Adipose tissue (tissue), 3 donors: Measurements from ENCODE around the gene CMTM4. TPM values are rescaled to one million over a fixed set of nuclear protein-coding genes. Genes with fewer than 3 reads are reported as not detected.
"Not testable (repeated sequence)": the region's sequence is repeated elsewhere in the genome, so short reads cannot be mapped to it uniquely, and the experiment has no call there.

ENCODE experiments used
- H3K27ac ChIP-seq: one replicate; pipeline ENCODE4 v1.5.1; 2013; ENCODE audit warnings: low read depth, low read length
- WGBS, 3 donors: extraction: QIAGEN DNeasy Blood & Tissue Kit; methylation state at CpG; one replicate each; pipeline ENCODE4 v1.1.7; 2013; 5-methylcytosine and 5-hydroxymethylcytosine counted together
- polyA plus RNA-seq, 3 donors: library from polyadenylated mRNA; stranded (reverse); fragments of 200-250 nt; gene quantifications; one replicate each; pipeline ENCODE4 v1.2.3, GENCODE V29; 2013
- donor health status: healthy with polysubstance abuse.
- donor health status: Bipolar disorder and iron deficiency.
- donor health status: healthy.

The CMTM4 gene
- polyA plus RNA-seq, 3 donors = 4.6 to 16.2 (median 9.4) TPM

DNA sequence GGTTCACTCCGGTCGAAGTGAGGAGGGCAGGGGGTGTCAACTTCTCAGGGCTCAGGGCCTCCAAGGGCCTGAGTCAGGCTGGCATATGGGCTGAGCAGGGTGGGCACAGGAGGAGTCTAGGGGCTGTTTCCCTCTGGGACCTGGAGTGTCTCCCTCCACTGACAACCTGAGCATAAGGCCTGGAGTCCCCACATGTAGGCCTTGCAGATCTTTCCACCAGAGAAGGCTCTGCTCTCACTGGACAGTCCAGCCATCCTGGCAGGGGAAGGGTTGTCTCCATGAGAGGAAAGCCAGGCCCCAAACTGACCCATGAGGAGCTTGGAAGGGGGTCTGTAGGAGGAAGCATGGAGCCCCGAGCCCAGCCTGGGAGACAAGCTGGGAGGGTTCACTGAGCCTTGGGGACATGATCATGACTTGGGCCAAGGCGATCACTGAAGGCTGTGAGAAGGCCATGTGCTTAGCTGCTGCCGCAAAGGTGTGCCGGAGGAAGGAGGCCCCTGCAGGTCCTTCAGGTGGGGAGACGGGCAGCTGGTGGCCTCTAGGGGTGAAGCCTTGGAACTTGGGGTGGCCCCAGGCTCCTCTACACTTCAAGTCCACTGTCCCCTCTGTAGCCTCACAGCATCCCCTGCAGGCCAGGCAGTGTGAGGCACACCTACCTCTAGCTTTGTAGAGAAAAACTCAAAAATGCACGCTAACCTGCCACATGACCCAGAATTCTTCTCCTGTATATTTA, 107.4 kb downstream of the CMTM4 start:
- WGBS, 3 donors = 82 to 90% (median 85%) methylated on average over 8 of the region's 8 CpGs

GRCh38 chr16:66587881-66588600, 108.5 kb downstream of the CMTM4 start:
- H3K27ac ChIP-seq = no peak overlapping the region

More for the DNA sequence above, 107.4 kb downstream of the CMTM4 start:
- no peak overlapping the region for H3K27ac ChIP-seq

DNA sequence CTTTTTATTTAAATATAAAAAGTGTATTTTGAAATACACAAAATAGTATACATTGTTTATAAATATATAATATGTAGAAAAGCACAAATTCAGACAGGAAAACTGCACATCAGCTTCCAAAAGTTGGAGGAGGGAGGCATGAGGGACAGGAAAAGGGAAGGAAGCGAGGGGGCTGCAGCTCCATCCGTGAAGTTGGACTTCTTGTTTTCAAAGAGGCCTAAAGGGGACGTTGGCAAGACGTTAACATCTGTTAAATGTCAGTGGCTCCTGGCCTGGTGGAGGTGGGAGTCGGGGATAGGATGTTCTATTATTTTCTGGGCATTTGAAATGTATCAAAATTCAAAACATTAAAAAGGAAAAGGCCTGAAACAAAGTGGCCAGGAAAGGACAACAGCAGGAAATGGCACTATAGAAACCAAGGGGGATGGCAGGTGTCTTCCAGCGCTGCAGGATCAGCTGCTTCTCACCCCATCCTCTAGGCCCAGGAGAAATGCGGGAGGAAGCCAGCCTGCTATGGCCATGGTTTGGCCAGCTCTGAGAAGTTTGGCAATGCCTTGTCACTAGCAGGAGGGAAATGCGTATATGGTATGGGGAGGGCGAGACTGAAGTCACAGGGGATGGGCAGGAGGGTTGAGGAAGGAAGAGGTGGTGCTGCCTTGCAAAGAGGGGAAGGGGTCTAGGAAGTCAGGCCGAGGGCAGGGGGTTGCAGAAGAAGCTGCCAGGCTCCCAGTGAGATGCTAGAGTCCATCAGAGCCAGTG, 110.9 kb downstream of the CMTM4 start:
- WGBS, 3 donors = 36 to 75% (median 47%) methylated on average over 10 of the region's 10 CpGs
- no peak overlapping the region for H3K27ac ChIP-seq

More at GRCh38 chr16:66587881-66588600, 108.5 kb downstream of the CMTM4 start:
- 48 to 81% (median 48%) methylated on average over 7 of the region's 7 CpGs for WGBS, 3 donors

DNA sequence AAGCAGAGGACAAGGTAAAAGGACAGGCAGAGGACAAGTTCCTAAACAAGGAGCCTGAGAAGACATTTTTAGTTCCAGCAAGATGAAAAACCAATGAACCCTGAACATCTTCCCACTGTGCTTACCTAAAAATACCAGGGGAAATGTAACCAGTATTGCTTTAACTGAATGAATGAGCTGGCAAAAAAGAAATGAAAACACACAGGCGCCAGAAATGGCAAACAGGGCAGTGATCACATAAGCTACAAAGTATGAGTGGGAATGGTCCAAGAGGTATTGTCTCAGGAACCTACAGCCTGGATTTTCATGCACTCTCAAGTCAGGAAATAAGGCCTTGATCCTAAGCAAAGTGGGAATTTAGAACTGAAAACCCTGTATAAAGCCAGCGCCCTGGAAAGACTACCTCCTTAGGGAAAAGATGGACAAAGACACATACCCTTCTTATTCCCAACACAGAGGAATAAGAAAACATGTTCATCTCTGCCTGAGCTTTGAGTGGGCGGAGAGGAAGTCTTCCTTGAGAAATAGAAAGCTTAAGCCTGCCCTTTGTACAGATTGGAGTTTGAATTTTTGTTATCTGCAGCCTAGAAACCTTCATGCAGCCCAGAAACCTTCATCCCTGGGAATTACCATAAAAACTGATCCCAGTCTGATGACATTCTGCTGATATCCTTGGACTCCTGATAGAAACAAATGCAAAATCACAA, 115.1 kb downstream of the CMTM4 start:
- WGBS, 3 donors = 69 to 78% (median 73%) methylated on average over 3 of the region's 3 CpGs
- no peak overlapping the region for H3K27ac ChIP-seq

GRCh38 chr16:66580605-66581209, 115.8 kb downstream of the CMTM4 start:
- no peak overlapping the region for H3K27ac ChIP-seq
- WGBS, 3 donors = 75 to 84% (median 78%) methylated on average over 4 of the region's 4 CpGs

GRCh38 chr16:66578651-66579531, 117.7 kb downstream of the CMTM4 start, which contains the start of gene CMTM2:
CMTM2 (plus strand) TSS chr16:66579463; CDS start chr16:66579608, 145 bp downstream.
- 16 to 22% (median 21%) methylated on average over 76 to 77 of the region's 77 CpGs for WGBS, 3 donors

GRCh38 chr16:66576296-66576695, 120.2 kb downstream of the CMTM4 start:
- WGBS, 3 donors = 74 to 85% (median 77%) methylated on average over 5 of the region's 5 CpGs
- no peak overlapping the region for H3K27ac ChIP-seq

More at GRCh38 chr16:66578651-66579531, 117.7 kb downstream of the CMTM4 start, which contains the start of gene CMTM2:
- H3K27ac ChIP-seq = no peak within 1 kb of the TSS

DNA sequence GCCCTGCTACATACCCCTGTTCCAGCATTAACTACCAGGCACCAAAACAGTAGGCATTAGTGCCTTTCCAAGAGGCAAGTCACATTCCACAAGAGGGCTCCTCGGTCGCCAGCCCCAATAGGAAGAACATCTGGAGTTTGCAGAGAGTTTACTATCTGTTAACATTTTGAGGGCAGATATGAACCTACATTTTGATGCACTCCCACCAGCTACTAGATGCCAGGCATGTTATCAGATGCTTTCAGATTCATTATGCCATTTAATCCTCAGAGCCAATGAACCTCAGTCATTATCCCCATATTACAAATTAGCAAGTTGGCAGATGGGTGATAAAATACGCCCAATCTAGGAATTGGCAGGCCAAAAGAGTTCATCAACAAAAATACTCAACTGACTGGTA, 121.5 kb downstream of the CMTM4 start:
- WGBS, 3 donors = 94 to 96% (median 96%) methylated on average over 3 of the region's 3 CpGs

GRCh38 chr16:66574531-66574930, 122.0 kb downstream of the CMTM4 start:
- WGBS, 3 donors = 89 to 97% (median 92%) methylated on average over 3 of the region's 3 CpGs

More for the DNA sequence above, 121.5 kb downstream of the CMTM4 start:
- no peak overlapping the region for H3K27ac ChIP-seq

GRCh38 chr16:66574081-66574480, 122.5 kb downstream of the CMTM4 start:
- no peak overlapping the region for H3K27ac ChIP-seq
- WGBS, 3 donors = 77 to 94% (median 94%) methylated on average over 1 of the region's 1 CpG

More at GRCh38 chr16:66574531-66574930, 122.0 kb downstream of the CMTM4 start:
- no peak overlapping the region for H3K27ac ChIP-seq

DNA sequence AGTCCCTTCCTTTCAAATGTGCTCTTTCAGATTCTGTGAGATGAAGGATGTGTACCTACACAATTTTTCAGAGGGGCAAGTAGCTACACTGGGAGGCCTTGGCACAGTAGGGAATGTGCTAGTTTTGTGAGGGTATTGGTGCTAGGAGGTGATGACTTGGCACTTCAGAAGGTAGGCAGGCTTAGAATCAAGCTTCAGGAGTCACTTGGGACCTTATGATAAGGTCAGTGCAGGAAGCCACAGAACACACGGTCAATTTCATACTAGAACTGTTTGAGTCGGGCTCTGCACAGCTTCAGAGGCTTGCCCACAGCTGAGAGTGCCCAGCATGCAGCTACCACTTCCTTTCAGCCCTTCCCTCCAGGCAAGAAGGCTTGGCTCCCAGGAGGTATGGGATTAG, 124.2 kb downstream of the CMTM4 start:
- 36 to 80% (median 52%) methylated on average over 2 of the region's 2 CpGs for WGBS, 3 donors
- H3K27ac ChIP-seq = no peak overlapping the region

DNA sequence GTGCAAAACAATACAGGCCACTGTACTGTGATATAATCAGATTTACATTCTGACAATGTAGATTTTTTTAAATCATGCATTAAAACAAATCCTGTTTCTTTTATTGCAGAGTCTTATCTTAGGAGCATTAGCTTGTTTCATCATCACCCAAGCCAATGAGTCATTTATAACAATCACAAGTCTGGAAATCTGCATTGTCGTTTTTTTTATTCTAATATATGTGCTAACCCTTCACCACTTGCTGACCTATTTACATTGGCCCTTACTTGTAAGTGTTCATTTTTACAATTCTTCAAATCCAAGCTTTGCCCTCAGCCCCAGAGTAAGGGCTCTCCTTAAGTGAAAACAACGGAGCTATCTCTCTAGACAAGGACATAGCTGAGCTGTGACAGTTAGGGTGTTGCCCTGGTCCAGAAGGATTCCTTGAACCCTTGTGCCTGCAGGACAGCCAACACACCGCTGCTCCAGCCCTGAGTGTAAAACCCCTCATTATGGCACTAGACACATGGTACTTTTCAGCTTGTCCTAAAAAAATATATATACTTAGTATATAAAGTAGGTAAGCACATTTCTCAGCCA, 126.6 kb downstream of the CMTM4 start:
- WGBS, 3 donors = 55 to 69% (median 63%) methylated on average over 3 of the region's 3 CpGs

GRCh38 chr16:66569131-66569530, 127.4 kb downstream of the CMTM4 start:
- no peak overlapping the region for H3K27ac ChIP-seq
- 97 to 100% (median 99%) methylated on average over 1 of the region's 1 CpG for WGBS, 3 donors

More for the DNA sequence above, 126.6 kb downstream of the CMTM4 start:
- no peak overlapping the region for H3K27ac ChIP-seq

GRCh38 chr16:66568355-66568754, 128.2 kb downstream of the CMTM4 start:
- WGBS, 3 donors = 92 to 100% (median 95%) methylated on average over 2 of the region's 2 CpGs
- H3K27ac ChIP-seq = no peak overlapping the region

DNA sequence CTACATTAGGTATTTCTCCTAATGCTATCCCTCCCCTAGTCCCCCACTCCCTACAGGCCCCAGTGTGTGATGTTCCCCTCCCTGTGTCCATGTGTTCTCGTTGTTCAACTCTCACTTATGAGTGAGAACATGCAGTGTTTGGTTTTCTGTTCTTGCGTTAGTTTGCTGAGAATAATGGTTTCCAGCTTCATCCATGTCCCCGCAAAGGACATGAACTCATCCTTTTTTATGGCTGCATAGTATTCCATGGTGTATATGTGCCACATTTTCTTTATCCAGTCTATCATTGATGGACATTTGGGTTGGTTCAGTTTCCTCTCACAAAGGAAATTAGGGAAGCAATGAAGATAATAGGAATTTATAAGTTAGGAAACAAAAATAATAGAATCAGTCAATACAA, 129.3 kb downstream of the CMTM4 start:
- 94 to 98% (median 97%) methylated on average over 3 of the region's 3 CpGs for WGBS, 3 donors
- H3K27ac ChIP-seq = not testable (repeated sequence)

DNA sequence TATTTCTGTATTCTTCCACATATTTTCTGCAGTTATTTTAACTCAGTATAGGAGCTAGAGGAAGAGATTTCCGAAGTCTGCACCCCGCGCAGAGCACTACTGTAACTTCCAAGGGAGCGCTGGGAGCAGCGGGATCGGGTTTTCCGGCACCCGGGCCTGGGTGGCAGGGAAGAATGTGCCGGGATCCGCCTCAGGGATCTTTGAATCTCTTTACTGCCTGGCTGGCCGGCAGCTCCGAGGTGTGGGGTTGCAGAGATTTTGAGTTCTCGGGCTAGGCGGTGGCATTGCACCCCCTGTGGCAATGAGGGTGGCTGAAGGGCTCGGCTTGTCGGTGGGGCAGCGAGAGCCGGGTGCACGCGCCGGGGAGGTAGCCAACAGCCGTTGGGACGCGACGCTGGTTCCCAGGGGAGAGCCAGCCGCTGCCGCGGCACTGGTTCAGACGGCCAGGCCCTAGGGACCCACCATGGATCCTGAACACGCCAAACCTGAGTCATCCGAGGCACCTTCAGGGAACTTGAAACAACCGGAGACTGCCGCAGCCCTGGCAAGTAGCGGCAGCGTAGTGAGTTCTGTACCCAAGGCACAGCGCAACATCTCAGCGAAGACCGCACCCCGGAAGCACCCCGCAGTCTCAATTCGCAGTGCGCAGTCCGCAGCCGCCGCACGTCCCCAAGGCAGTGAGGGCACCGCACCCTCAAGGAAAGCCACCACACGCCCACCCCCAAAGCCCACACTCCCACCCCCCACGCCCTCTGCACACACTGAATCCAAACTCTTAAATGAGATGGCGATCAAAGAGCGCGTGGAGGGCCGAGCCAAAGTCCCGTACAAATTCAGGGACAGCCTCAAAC, 130.3 kb downstream of the CMTM4 start, which contains the start of gene CMTM1:
TSS of gene CMTM1 (plus strand) at position 389 of the 851 bp plus-strand sequence. CDS start at position 464, 75 bp downstream.
- 94 to 95% (median 95%) methylated on average over 50 to 54 of the region's 54 CpGs for WGBS, 3 donors

More for the DNA sequence above, 130.3 kb downstream of the CMTM4 start, which contains the start of gene CMTM1:
- H3K27ac ChIP-seq = no peak within 1 kb of the TSS
